Lower lobe of right lung (tissue), 2 donors: ENCODE results near the gene TRMT1. TPM values are rescaled to one million over a fixed set of nuclear protein-coding genes. Genes with fewer than 3 reads are reported as not detected.

Experiments
- ATAC-seq, 2 donors: fragments of 200-7000 bp; cut with Tn5 transposase; one replicate each; pipeline ENCODE4 v1.9.1; 2020 to 2022; ENCODE audit warnings: mild to moderate bottlenecking in 2 of 2, moderate library complexity in 2 of 2
- DNase-seq: peaks from one replicate; pipeline ENCODE4 v3.0.0-alpha.2; 2020
- H3K27ac ChIP-seq: fragments of 200-600 bp; one replicate; pipeline ENCODE4 v1.8.0; 2022
- H3K27me3 ChIP-seq: fragments of 200-600 bp; one replicate; pipeline ENCODE4 v1.8.0; 2022; ENCODE audit warnings: low read depth
- H3K36me3 ChIP-seq: fragments of 200-600 bp; one replicate; pipeline ENCODE4 v1.8.0; 2022; ENCODE audit warnings: mild to moderate bottlenecking
- H3K4me1 ChIP-seq: fragments of 200-600 bp; one replicate; pipeline ENCODE4 v1.8.0; 2022
- H3K4me3 ChIP-seq: fragments of 200-600 bp; one replicate; pipeline ENCODE4 v1.8.0; 2022; ENCODE audit warnings: mild to moderate bottlenecking
- H3K9me3 ChIP-seq: fragments of 200-600 bp; one replicate; pipeline ENCODE4 v1.8.0; 2022
- CTCF ChIP-seq: fragments of 200-600 bp; IDR thresholded peaks from one replicate; pipeline ENCODE4 v1.8.0; 2022; ENCODE audit warnings: antibody characterized with exemption, mild to moderate bottlenecking
- intact Hi-C: fragments of 100-400 bp; cut with DNase I; formaldehyde crosslinking; loops from one replicate; pipeline ENCODE4 v1.11.0; 2022
- total RNA-seq: library from RNA; stranded (reverse); fragmentation: NEBNext Ultra II Directional; extraction: Animal tissue kit (Norgen Biotek cat#: 25700); gene quantifications from one replicate; pipeline ENCODE4 v1.2.1, GENCODE V29; 2021
- donor health status: DM: no; HTN: yes; CAD: no; lungs with severe emphysema.

The TRMT1 gene
- total RNA-seq, 1 donor from 2014 or later = 29.3 TPM

DNA sequence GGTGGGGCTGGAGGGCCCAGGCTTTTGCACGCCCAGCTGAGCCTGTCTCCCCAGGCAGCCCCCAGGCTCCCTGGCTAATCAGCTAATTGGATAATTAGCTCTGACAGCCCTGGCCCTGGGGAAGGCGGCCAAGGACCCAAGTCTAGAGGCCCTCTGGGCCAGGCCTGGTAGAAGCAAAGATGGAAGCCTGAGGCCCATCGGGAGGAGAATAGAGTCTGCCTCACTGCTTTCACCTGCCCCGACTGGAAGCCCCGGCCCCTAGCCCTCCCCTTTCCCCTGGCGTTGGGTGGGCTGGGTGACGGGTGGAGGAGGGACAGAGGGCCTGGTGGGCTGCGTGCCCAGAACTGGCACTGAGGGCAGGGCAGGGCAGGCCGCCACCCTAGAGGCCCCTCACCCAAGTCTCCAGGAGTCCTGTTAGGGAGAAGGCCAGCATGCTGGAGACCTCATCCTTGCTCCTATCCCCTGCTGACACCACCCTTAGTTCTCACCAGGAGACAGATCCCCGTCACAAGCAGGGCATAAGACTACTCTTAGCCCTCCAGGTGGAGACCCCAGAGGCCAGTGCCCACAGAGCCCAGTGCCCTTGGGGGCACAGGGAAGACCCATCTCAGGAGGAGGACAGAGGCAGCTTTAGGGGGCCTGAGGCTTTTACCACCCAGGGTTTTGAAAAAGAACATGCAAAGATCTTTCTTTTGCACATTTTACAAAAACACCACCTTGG lies 25.9 kb downstream of the TRMT1 start:
- no peak overlapping the region for H3K4me3 ChIP-seq
- TF ChIP-seq CTCF = no peak
- intact Hi-C loops = no loop called here
- H3K9me3 ChIP-seq = no peaks in the 10 kb centered on the region
- no peaks in the 10 kb centered on the region for H3K27me3 ChIP-seq
- ATAC-seq (no peak), DNase-seq (no peak)
- H3K27ac ChIP-seq = peak overlapping the region; percentile 34
- H3K36me3 ChIP-seq = peaks cover 52% of the 10 kb centered on the region
- H3K4me1 ChIP-seq = peaks cover 60% of the 10 kb centered on the region

DNA sequence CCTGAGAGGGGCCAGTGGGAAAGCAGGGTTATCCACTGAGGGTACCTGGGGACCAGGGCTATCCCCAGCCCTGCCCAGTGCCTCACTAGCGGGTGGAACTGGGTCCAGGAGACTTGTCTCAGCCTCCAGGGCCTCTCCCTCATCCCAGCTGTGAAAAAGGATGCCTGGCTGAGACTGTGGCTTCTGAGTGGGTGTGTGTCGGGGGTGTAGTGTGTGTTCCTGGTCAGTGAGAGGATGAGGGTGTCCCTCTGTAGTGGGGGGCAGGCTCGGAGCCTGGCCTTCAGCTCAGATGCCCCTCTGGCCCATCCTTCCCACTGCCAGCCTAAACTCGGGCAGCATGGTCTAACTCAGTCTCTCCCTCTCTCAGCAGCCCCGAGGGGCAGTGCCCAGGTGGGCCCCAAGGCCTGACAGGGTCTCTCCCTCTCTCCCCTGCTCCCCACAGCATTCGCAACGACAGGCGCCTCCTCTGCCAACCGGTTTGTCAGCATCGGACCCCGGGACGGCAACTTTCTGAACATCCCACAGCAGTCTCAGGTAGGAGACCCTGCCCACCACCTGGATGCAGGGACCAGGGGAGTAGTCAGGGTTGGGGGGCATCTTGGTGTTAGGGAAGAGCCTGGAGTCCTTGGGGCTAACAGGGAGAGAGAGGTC lies 26.6 kb downstream of the TRMT1 start:
- Histone ChIP-seq H3K27ac (peak overlapping the region; percentile 34), H3K4me3 (no peak overlapping the region), H3K27me3 (no peaks in the 10 kb centered on the region), H3K9me3 (no peaks in the 10 kb centered on the region), H3K4me1 (peaks cover 61% of the 10 kb centered on the region), H3K36me3 (peaks cover 47% of the 10 kb centered on the region)
- DNase-seq = no peak
- no peak for TF ChIP-seq CTCF
- ATAC-seq = no peak
- intact Hi-C loops = no loop called here

GRCh38 chr19:13089139-13089856 lies 27.2 kb downstream of the TRMT1 start:
- Histone ChIP-seq H3K9me3 (no peaks in the 10 kb centered on the region), H3K4me1 (peaks cover 55% of the 10 kb centered on the region)
- intact Hi-C loops = no loop called here

DNA sequence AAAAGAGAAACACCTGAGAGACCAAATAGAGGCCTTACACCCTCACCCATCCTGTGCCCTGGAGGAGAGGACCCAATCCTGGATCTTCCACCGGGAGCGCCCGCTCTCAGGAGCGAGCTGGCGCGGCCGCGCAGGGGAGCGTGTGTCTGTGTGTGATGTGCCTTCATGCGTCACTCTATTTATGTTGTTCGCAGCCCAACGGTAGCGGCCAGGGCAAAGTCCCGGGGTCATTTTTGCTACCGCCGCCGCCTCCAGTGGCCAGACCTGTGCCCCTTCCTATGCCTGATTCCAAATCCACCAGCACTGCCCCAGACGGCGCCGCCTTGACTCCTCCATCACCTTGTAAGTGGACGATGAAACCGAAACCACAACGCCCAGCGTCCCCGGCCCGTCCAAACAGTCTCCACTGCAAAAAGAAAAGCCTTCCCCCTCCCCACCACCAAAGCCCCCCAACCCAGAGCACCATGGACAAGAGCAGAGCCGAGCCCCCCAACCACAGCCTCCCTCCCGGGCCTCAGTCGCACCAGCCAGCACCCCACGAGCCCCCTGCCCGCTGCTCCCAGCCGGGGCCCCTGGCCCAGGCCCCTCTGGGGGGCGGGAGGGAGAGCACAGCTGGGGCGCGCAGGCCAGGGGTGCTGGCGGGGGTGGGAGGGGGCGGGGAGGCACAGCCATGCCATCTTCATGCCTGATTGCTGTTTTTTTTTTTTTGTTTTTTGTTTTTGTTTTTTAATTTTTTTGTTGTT lies 28.6 kb downstream of the TRMT1 start:
- intact Hi-C loops = no loop called here
- H3K27ac ChIP-seq = no peak overlapping the region
- ATAC-seq = no peak

More at GRCh38 chr19:13089139-13089856, 27.2 kb downstream of the TRMT1 start:
- ATAC-seq = no peak
- Histone ChIP-seq H3K36me3 (peaks cover 44% of the 10 kb centered on the region), H3K4me3 (no peak overlapping the region), H3K27me3 (no peaks in the 10 kb centered on the region), H3K27ac (peak overlapping the region; percentile 34)
- DNase-seq = no peak
- TF ChIP-seq CTCF = no peak

More for the DNA sequence above, 28.6 kb downstream of the TRMT1 start:
- Histone ChIP-seq H3K4me3 (no peak overlapping the region), H3K4me1 (peaks cover 42% of the 10 kb centered on the region), H3K27me3 (no peaks in the 10 kb centered on the region), H3K9me3 (no peaks in the 10 kb centered on the region), H3K36me3 (peaks cover 50% of the 10 kb centered on the region)
- no peak for DNase-seq
- no peak for TF ChIP-seq CTCF
